Naive thymus-derived CD8-positive, alpha-beta T cell (primary cell): ENCODE data around the gene CCDC200. TPM values are rescaled to one million over a fixed set of nuclear protein-coding genes. Genes with fewer than 3 reads are reported as not detected.
"Not testable (repeated sequence)": the region's sequence is repeated elsewhere in the genome, so short reads cannot be mapped to it uniquely, and the experiment has no call there.

ENCODE experiments used
- ATAC-seq, 2 donors: fragments of 150-1000 bp; cut with Tn5 transposase in 1 of 2; sonication (Bioruptor Pico), chemical (Tn5 transposase) in 1 of 2; 1 replicate in 1 of 2; 2 replicates in 1 of 2; pipeline ENCODE4 v1.10.0; 2021; ENCODE audit warnings: mild to moderate bottlenecking in 2 of 2, moderate library complexity in 2 of 2
- POLR2A ChIA-PET: fragments of 350-600 bp; sonication (Branson Sonifier 250); formaldehyde crosslinking; loops from one replicate; lab custom pipeline; 2021; ENCODE audit warnings: antibody characterized with exemption; lab: Charles Lee
- DNase-seq, 10 donors: peaks; one replicate each; pipeline versions ENCODE4 v3.0.0 to v3.0.0-alpha.2; 2020 to 2022
- H3K27ac Mint-ChIP-seq, 10 donors: one replicate each; pipeline ENCODE4 v1.8.0; 2020 to 2022; ENCODE audit warnings: mild to moderate bottlenecking in 10 of 10, mixed read lengths in 10 of 10, moderate library complexity in 4 of 10, inconsistent platforms in 1 of 10
- H3K27me3 Mint-ChIP-seq, 5 donors: one replicate each; pipeline ENCODE4 v1.8.0; 2021 to 2022; ENCODE audit warnings: mixed read lengths in 5 of 5
- H3K36me3 Mint-ChIP-seq, 3 donors: one replicate each; pipeline ENCODE4 v1.8.0; 2020 to 2022; ENCODE audit warnings: mixed read lengths in 3 of 3, mild to moderate bottlenecking in 2 of 3, inconsistent platforms in 1 of 3
- H3K4me1 Mint-ChIP-seq, 4 donors: one replicate each; pipeline ENCODE4 v1.8.0; 2021 to 2022; ENCODE audit warnings: mixed read lengths in 4 of 4
- H3K4me3 Mint-ChIP-seq, 10 donors: one replicate each; pipeline ENCODE4 v1.8.0; 2020 to 2022; ENCODE audit warnings: mild to moderate bottlenecking in 10 of 10, mixed read lengths in 10 of 10, moderate library complexity in 6 of 10, inconsistent platforms in 1 of 10
- H3K9me3 Mint-ChIP-seq, 9 donors: one replicate each; pipeline ENCODE4 v1.8.0; 2020 to 2022; ENCODE audit warnings: mixed read lengths in 9 of 9, mild to moderate bottlenecking in 3 of 9, inconsistent platforms in 1 of 9, moderate library complexity in 1 of 9
- polyA plus RNA-seq, 3 donors: library from polyadenylated mRNA; unstranded; fragments of 300-500 nt; fragmentation: Illumina TruSeq; gene quantifications; one replicate each; pipeline ENCODE4 v1.2.3, GENCODE V29; 2021
- total RNA-seq, 8 experiments: library from RNA in 2 of 8; stranded (reverse) in 2 of 8; gene quantifications; one replicate each; pipeline ENCODE4 v1.2.3 and lab custom pipeline; 2021 to 2026

Gene CCDC200
- total and polyA plus RNA-seq, 5 experiments from 2014 or later, result 0.69 to 2.1 (median 1.1) TPM; not detected in 1

DNA sequence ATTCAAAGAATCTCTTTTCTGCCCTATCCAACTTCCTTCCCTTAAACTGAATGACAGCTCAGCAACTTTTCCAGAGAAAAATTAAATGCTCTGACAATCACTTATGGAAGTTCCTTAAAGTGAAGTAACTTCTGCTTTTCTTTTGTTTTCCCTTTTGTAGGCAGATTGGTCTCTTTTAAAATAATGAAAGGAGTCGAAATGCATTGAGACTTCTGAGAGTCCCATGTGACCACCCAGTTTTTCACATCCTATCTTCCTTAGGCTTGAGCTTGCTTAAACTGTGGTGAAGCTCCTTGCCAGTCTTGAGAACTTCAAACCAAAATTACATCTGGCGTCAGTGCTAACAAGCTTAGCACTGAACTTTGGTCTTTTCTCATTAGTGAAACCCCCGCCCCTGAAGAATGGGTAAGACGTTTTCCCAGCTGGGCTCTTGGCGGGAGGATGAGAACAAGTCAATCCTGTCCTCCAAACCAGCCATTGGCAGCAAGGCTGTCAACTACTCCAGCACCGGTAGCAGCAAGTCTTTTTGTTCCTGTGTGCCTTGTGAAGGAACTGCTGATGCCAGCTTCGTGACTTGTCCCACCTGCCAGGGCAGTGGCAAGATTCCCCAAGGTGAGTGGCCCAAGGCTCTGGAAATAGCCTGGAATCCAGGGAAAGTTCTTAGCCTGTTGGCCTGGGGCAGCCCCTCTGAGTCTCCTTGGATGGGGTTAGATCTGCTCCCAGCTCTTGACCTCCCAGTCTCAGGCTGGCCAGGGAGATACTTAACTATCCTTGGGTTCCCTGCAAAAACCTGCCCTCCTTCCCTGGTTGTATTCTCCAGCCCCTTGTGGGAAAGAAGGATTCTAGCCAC, 15.6 kb downstream of the CCDC200 start:
- peak overlapping the region; percentile 88 to 100 (median 99) for H3K4me3 Mint-ChIP-seq
- POLR2A ChIA-PET, result interaction anchor here (0.6 to 12.3 kb wide), 10 partner anchors 9 to 1941 kb away, joined by 3 to 189 read pairs (median 6); partner anchors contain the start of gene NBR1
- peak in 2 of 10 donors; percentile 11 to 34 for DNase-seq
- no peaks in the 10 kb centered on the region for H3K9me3 Mint-ChIP-seq
- peak overlapping the region; percentile 95 to 99 (median 97) for H3K27ac Mint-ChIP-seq
- H3K4me1 Mint-ChIP-seq, result peaks cover 31 to 56% (median 51%) of the 10 kb centered on the region in 4 donors
- peak in 1 of 2 donors; percentile 37 for ATAC-seq
- no peaks in the 10 kb centered on the region for H3K27me3 Mint-ChIP-seq
- H3K36me3 Mint-ChIP-seq, result peaks cover 4 to 36% (median 11%) of the 10 kb centered on the region in 3 donors

DNA sequence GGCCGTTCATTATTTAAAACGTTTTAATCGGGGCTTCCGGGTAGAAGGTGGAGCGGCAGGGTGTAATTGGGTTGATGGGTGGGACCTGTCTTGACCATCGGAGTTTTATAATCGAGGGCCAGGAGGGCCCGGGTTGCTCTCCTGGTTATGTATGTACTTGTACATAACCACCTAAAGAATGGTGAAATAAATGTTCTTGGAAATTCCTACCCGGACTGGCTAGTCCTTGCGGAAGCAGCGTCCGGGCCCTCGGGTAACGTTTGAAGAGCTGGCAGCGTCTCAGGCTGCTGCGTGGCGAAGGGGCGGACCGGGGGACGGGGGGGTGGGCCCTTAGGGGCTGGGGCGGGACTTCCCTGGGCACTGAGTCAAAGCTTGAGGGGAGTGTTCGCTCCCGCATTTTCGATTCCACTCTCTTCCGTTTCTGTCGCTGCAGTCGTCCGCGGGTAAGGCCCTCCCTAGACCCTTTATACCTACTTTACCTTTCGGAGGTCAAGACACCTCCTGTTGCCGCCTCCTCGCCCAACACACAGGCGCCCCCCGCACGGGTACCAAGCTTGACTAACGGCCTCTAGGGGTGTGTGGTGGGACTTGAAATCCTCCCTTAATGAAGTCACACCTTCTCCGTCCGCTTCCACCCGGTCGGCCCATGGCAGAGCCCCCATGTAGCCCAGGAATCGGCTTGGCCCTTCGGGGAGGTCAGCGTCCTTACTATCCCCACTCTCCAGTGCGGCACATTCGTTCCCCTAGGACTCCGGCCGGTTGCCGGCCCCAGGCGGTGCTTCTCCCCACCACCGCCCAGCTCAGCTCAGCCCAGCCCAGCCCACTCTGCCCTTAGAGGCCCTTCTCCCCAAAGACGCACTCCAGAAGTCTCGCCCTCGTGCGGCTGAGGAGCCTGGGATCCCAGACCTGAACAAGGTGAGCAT, 16.7 kb downstream of the CCDC200 start, which contains the start of gene TMEM106A:
Gene TMEM106A (plus strand): TSS at position 396 of the 923 bp plus-strand sequence. CDS start 1,167 bp downstream, outside the sequence.
- H3K27me3 Mint-ChIP-seq, result no peaks in the 10 kb centered on the region
- peaks cover 24 to 45% (median 41%) of the 10 kb centered on the region in 4 donors for H3K4me1 Mint-ChIP-seq
- no peaks in the 10 kb centered on the region for H3K9me3 Mint-ChIP-seq
- peak within 1 kb of the TSS; percentile 95 to 99 (median 97) for H3K27ac Mint-ChIP-seq
- H3K36me3 Mint-ChIP-seq, result peaks cover 4 to 44% (median 11%) of the 10 kb centered on the region in 3 donors
- peak; percentile 88 to 90 for ATAC-seq
- DNase-seq, result peak; percentile 54 to 85 (median 66)
- H3K4me3 Mint-ChIP-seq, result peak within 1 kb of the TSS; percentile 88 to 100 (median 99)
- POLR2A ChIA-PET, result interaction anchor here (0.5 to 12.3 kb wide), 20 partner anchors 10 to 1936 kb away, joined by 3 to 189 read pairs (median 4); partner anchors contain the start of genes BRCA1, HEXIM1, IFI35 and NBR1

DNA sequence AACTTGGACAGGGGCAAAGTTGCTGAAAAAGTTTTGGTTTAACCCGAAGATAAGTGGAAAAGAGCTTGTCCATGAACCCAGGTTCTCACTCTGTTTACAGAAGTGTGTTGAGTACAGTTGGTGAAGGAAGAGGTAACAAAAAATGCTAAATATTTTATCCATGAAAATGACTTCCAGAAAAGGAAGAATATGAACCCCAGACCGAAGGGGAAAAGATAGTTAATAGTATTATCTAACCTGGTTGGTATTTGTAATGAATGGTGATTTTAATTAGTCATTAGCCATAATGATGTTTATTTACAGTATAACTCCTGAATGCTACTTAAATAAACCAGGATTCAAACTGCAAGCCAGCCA, 17.3 kb downstream of the CCDC200 start:
- POLR2A ChIA-PET, result interaction anchor here (0.6 to 12.3 kb wide), 15 partner anchors 11 to 1937 kb away, joined by 3 to 189 read pairs (median 5); partner anchors contain the start of genes HEXIM1, IFI35, NBR1 and RPL27
- peaks cover 4 to 46% (median 11%) of the 10 kb centered on the region in 3 donors for H3K36me3 Mint-ChIP-seq
- ATAC-seq (no peak), DNase-seq (peak in 2 of 10 donors; percentile 7 to 8)
- no peaks in the 10 kb centered on the region for H3K9me3 Mint-ChIP-seq
- peak overlapping the region; percentile 88 to 100 (median 99) for H3K4me3 Mint-ChIP-seq
- peak overlapping the region; percentile 95 to 99 (median 97) for H3K27ac Mint-ChIP-seq
- peaks cover 23 to 45% (median 36%) of the 10 kb centered on the region in 4 donors for H3K4me1 Mint-ChIP-seq
- H3K27me3 Mint-ChIP-seq, result no peaks in the 10 kb centered on the region

DNA sequence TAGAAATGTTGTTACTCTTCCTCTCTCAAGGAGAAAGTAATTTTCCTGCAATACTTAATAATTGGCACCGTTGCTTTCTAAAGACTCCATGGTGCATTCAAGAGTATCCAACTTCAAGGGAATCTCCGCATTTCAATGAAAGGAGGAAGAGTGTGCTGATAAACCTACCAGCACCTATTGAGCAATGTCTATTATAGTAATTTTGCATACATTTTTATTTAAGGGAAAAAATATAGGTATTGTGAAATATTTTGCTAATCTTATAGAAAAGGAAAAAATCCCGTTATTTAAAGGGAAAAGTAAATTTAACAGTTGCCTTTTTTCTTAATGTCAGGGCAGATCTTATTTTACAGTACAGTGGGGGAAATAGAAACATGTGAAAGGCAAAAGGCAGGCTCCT, 17.8 kb downstream of the CCDC200 start:
- no peak for DNase-seq
- H3K27me3 Mint-ChIP-seq, result no peaks in the 10 kb centered on the region
- H3K4me3 Mint-ChIP-seq, result peak overlapping the region; percentile 88 to 100 (median 99)
- ATAC-seq, result no peak
- POLR2A ChIA-PET, result interaction anchor here (0.7 to 12.3 kb wide), 6 partner anchors 11 to 203 kb away, joined by 3 to 189 read pairs (median 6); partner anchors contain the start of genes IFI35 and NBR1
- H3K4me1 Mint-ChIP-seq, result peaks cover 20 to 45% (median 32%) of the 10 kb centered on the region in 4 donors
- peaks cover 4 to 46% (median 8%) of the 10 kb centered on the region in 3 donors for H3K36me3 Mint-ChIP-seq
- no peaks in the 10 kb centered on the region for H3K9me3 Mint-ChIP-seq
- peak overlapping the region; percentile 95 to 99 (median 97) for H3K27ac Mint-ChIP-seq

- Mint-ChIP-seq H3K27ac (peak overlapping the region in 1 of 10 donors; percentile 7), H3K36me3 (peaks cover 4 to 89% (median 22%) of the 10 kb centered on the region in 3 donors)
- not testable (repeated sequence) for H3K9me3 Mint-ChIP-seq, H3K4me1 Mint-ChIP-seq, H3K4me3 Mint-ChIP-seq, ATAC-seq, DNase-seq, H3K27me3 Mint-ChIP-seq
- POLR2A ChIA-PET, result interaction anchor here (0.6 kb wide), 1 partner anchor 1952 kb away, joined by 6 read pairs; no protein-coding TSS in a partner anchor
Measured at GRCh38 chr17:43203013-43203412, 25.4 kb downstream of the CCDC200 start.

DNA sequence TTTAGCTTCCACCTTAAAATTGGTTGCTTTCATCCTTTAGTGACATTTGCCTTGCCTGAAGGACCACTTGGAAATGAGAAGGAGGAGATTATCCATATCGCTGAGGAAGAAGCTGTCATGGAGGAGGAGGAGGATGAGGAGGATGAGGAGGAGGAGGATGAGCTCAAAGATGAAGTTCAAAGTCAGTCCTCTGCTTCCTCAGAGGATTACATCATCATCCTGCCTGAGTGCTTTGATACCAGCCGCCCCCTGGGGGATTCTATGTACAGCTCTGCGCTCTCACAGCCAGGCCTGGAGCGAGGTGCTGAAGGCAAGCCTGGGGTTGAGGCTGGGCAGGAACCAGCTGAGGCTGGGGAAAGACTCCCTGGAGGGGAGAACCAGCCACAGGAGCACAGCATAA, 28.3 kb downstream of the CCDC200 start:
- DNase-seq, result no peak
- no peak overlapping the region for H3K4me3 Mint-ChIP-seq
- peaks cover under 1 to 94% (median 30%) of the 10 kb centered on the region in 3 donors for H3K36me3 Mint-ChIP-seq
- ATAC-seq, result no peak
- no peak overlapping the region for H3K27ac Mint-ChIP-seq
- POLR2A ChIA-PET, result interaction anchor here (0.6 to 1.8 kb wide), 4 partner anchors 11 to 116 kb away, joined by 5 to 6 read pairs (median 6); partner anchors contain the start of gene TMEM106A
- H3K27me3 Mint-ChIP-seq, result no peaks in the 10 kb centered on the region
- peaks cover 0 to 4% (median 2%) of the 10 kb centered on the region in 4 donors for H3K4me1 Mint-ChIP-seq
- no peaks in the 10 kb centered on the region for H3K9me3 Mint-ChIP-seq

DNA sequence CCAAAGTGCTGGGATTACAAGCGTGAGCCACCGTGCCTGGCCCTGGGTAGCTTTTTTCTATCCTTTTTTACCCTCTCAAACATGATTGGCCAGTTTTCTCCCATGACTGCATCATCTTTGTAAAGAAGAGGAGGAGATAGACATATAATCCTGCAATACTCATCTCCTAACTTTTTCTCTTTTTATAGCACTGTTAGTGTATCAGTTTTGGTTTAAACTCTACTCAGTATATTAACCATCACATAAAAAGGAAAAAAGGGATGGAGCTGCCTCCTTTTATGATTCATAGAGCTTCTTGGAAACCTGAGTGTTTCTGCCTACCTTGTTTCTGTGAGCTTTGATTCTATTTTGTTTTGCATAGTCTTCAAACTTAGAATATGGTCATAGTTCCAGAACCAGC, 28.8 kb downstream of the CCDC200 start:
- H3K27me3 Mint-ChIP-seq, result no peaks in the 10 kb centered on the region
- no peak overlapping the region for H3K4me3 Mint-ChIP-seq
- H3K36me3 Mint-ChIP-seq, result peaks cover 0 to 96% (median 33%) of the 10 kb centered on the region in 3 donors
- POLR2A ChIA-PET, result interaction anchor here (0.7 to 1.7 kb wide), 3 partner anchors 12 to 28 kb away, joined by 4 to 6 read pairs (median 5); partner anchors contain the start of genes NBR1 and TMEM106A
- peaks cover 0 to 4% (median 2%) of the 10 kb centered on the region in 4 donors for H3K4me1 Mint-ChIP-seq
- DNase-seq, result no peak
- no peak overlapping the region for H3K27ac Mint-ChIP-seq
- ATAC-seq, result no peak
- H3K9me3 Mint-ChIP-seq, result no peaks in the 10 kb centered on the region

DNA sequence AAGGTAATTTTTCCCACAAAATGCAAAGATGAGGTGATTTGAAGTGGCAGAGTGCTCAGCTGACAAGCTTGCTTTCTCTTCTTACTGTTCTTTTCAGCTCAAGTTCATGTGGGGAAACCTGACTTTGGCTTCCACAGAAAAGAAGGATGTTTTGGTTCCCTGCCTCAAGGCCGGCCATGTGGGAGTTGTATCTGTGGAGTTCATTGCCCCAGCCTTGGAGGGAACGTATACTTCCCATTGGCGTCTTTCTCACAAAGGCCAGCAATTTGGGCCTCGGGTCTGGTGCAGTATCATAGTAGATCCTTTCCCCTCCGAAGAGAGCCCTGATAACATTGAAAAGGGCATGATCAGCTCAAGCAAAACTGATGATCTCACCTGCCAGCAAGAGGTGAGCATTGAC, 35.2 kb downstream of the CCDC200 start:
- H3K36me3 Mint-ChIP-seq, result peaks cover 0 to 97% (median 40%) of the 10 kb centered on the region in 3 donors
- H3K27me3 Mint-ChIP-seq, result no peaks in the 10 kb centered on the region
- ATAC-seq, result no peak
- peaks cover 0 to 4% (median 3%) of the 10 kb centered on the region in 4 donors for H3K4me1 Mint-ChIP-seq
- no peak for DNase-seq
- POLR2A ChIA-PET, result interaction anchor here (0.6 kb wide), 2 partner anchors 13 to 80 kb away, joined by 3 read pairs; no protein-coding TSS in a partner anchor
- no peaks in the 10 kb centered on the region for H3K9me3 Mint-ChIP-seq
- no peak overlapping the region for H3K4me3 Mint-ChIP-seq
- H3K27ac Mint-ChIP-seq, result no peak overlapping the region

GRCh38 chr17:43186656-43187055, 41.8 kb downstream of the CCDC200 start:
- peak overlapping the region in 2 of 10 donors; percentile 51 to 80 for H3K27ac Mint-ChIP-seq
- POLR2A ChIA-PET, result interaction anchor here (0.6 kb wide), 1 partner anchor 14 kb away, joined by 5 read pairs; no protein-coding TSS in a partner anchor
- ATAC-seq, H3K4me1 Mint-ChIP-seq, H3K4me3 Mint-ChIP-seq, H3K27me3 Mint-ChIP-seq, DNase-seq, H3K9me3 Mint-ChIP-seq: not testable (repeated sequence)
- H3K36me3 Mint-ChIP-seq, result peaks cover 0 to 90% (median 31%) of the 10 kb centered on the region in 3 donors

DNA sequence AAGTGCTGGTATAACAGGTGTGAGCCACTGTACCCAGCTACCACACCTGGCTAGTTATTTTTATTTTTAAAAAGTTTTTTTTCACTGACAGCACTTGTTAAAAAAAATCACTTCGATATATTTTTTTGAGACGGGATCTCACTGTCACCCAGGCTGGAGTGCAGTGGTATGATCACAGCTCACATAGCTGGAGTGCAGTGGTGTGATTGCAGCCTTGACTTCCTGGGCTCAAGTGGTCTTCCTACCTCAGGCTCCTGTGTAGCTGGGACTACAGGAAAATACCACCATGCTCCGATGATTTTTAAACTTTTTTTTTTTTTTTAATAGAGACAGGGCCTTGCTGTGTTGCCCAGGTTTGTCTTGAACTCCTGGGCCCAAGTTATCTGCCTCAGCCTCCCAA, 44.5 kb downstream of the CCDC200 start:
- Mint-ChIP-seq H3K27ac (no peak overlapping the region), H3K36me3 (peaks cover 0 to 86% (median 19%) of the 10 kb centered on the region in 3 donors), H3K4me3 (no peak overlapping the region), H3K9me3 (no peaks in the 10 kb centered on the region), H3K27me3 (no peaks in the 10 kb centered on the region), H3K4me1 (peaks cover 0 to 9% (median 2%) of the 10 kb centered on the region in 4 donors)
- ATAC-seq (no peak), DNase-seq (no peak)
- POLR2A ChIA-PET, result interaction anchor here (0.5 kb wide), 1 partner anchor 22 kb away, joined by 4 read pairs; no protein-coding TSS in a partner anchor

DNA sequence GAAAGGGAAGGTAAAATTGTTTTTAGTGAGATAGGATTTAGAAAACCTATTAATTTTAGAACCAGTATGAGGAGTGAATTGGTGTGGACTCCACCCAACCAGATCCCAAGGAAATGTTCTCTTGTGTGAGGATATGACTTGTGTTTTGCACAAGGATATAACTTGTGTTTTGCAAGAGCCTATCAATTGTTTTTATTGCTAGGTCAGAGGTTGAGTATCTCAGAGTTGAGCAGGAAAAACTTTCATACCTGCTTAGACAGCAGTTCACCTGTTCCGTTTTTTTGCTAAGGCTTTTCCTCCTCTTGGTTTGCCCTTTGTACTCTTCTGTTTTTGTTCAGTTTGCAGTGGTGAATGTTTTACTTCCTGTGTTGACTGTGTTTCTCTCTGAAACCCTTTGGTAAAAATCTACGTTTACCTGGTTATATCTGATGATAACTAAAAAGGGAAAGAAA, 52.3 kb downstream of the CCDC200 start:
- peak overlapping the region; percentile 75 to 93 (median 90) for H3K27ac Mint-ChIP-seq
- peak in 3 of 10 donors; percentile 9 to 21 (median 13) for DNase-seq
- POLR2A ChIA-PET, result interaction anchor here (1.1 kb wide), 1 partner anchor 139 kb away, joined by 4 read pairs; no protein-coding TSS in a partner anchor
- peak; percentile 31 to 40 for ATAC-seq
- H3K36me3 Mint-ChIP-seq, result peaks cover 0 to 55% (median 19%) of the 10 kb centered on the region in 3 donors
- no peaks in the 10 kb centered on the region for H3K9me3 Mint-ChIP-seq
- peaks cover 21 to 60% (median 44%) of the 10 kb centered on the region in 4 donors for H3K4me1 Mint-ChIP-seq
- H3K4me3 Mint-ChIP-seq, result peak overlapping the region; percentile 26 to 76 (median 69)
- no peaks in the 10 kb centered on the region for H3K27me3 Mint-ChIP-seq
